AG10803 (cell line): Measurements from ENCODE around the gene PRR36.

Source experiments
- DNase-seq: peaks from one replicate; pipeline ENCODE4 v3.0.0; 2010; ENCODE audit warnings: low read depth
- H3K4me3 ChIP-seq: 2 replicates; pipeline ENCODE4 v1.5.1; 2011; ENCODE audit warnings: mild to moderate bottlenecking, low read length, control low read depth
- TF ChIP-seq, protein P1 (sequence below): conservative IDR thresholded peaks from 2 replicates; pipeline ENCODE4 v1.5.1; 2011; ENCODE audit warnings: mild to moderate bottlenecking, low read length, control low read depth, inconsistent platforms

PRR36 gene

DNA sequence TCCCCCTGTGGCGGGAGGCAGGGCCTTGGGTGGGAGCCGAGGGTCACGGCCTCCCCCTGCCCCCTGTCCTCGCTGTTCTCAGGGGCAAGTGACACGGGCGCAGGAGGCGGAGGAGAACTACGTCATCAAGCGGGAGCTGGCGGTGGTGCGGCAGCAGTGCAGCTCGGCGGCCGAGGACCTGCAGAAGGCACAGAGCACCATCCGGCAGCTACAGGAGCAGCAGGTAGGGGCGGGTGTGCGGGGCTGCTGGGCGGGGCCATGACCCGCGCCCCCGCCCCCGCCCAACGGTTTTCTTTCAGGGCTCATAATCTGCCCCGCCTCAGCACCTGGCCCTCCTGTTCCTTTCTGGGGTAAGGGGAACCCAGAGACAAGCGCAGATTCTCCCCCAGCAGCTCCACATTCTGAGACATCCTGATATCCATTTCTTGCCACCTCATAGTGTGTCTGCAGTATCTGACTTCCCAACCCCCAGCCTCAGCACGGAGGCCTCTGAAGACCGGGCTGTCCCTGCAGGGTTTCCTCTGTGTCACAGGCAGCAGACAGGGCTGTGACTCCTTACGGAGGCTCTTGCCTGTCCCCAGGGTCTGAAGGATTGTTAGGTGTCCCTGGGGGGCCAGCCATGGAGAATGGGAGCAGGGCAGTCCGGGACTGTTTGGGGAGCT lies 15.9 kb downstream of the PRR36 start:
- TF ChIP-seq, protein P1, sequence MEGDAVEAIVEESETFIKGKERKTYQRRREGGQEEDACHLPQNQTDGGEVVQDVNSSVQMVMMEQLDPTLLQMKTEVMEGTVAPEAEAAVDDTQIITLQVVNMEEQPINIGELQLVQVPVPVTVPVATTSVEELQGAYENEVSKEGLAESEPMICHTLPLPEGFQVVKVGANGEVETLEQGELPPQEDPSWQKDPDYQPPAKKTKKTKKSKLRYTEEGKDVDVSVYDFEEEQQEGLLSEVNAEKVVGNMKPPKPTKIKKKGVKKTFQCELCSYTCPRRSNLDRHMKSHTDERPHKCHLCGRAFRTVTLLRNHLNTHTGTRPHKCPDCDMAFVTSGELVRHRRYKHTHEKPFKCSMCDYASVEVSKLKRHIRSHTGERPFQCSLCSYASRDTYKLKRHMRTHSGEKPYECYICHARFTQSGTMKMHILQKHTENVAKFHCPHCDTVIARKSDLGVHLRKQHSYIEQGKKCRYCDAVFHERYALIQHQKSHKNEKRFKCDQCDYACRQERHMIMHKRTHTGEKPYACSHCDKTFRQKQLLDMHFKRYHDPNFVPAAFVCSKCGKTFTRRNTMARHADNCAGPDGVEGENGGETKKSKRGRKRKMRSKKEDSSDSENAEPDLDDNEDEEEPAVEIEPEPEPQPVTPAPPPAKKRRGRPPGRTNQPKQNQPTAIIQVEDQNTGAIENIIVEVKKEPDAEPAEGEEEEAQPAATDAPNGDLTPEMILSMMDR, result no peak
- no peak for DNase-seq
- no peak overlapping the region for H3K4me3 ChIP-seq

DNA sequence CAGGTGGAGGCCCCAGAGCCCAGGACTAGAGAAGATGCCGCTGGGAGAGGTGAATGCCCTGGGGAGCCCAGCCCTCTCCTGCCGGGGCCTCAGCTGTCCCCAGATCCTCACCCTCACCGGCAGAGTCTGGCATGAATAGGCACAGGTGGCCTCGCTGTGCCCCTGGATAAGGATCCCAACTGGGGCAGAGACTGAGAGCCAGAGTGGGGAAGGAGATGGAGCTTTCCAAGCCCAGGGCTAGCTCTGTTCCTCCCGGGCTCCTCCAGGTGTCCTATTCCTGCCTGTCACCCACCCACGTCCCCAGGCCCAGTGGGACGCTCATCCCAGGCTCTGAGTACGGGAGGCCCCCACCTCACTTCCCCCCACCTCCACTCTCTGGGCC lies 16.5 kb downstream of the PRR36 start:
- TF ChIP-seq, protein P1, result no peak
- no peak for DNase-seq
- H3K4me3 ChIP-seq, result no peak overlapping the region

DNA sequence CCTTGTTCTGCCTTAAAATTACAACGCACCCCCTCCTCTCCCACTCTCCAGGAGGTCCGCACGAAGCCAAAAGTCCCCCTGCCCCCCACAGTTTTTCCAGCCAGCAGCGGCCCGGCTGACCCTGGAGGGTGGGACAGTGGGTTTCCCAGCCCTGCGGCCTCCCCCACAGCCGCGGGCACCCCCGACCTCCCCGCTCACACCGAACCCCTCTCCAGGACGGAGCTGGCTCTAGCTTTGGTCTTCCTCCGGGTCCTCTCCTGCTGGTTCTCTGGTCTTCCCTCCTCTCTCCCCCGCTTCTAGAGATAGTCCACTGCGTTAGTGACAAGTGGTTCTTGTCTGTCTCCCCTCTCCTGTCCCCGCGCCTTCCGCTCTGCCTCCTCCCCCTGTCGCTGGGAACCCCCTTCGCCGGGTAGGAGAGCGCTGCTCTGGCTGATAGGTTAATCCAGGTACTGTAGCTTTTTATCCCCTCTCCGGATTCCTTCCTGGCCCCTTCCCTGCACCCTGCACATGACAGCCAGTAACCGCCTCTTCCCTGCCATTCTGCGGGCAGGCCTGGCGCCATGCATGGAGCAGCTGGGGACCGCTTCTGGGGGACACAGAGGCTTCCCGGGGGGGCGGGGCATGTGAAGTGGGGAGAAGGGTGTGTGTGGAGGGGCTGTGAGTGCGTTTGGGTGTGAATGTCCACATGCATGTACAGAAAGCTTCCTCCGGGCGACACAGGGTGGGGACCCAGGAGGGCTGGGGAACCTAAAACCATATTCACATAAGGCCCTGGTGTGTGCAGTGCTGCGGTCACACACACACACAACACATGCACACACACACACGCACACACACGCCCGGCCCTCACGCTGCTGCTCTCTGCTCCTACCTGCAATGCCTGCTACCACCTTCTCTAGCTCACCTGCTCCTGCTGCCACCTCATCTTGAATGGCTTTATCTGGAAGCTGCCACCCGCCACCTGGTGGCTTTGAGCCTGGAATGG lies 17.2 kb downstream of the PRR36 start:
- no peak overlapping the region for H3K4me3 ChIP-seq
- TF ChIP-seq, protein P1, result no peak
- no peak for DNase-seq

DNA sequence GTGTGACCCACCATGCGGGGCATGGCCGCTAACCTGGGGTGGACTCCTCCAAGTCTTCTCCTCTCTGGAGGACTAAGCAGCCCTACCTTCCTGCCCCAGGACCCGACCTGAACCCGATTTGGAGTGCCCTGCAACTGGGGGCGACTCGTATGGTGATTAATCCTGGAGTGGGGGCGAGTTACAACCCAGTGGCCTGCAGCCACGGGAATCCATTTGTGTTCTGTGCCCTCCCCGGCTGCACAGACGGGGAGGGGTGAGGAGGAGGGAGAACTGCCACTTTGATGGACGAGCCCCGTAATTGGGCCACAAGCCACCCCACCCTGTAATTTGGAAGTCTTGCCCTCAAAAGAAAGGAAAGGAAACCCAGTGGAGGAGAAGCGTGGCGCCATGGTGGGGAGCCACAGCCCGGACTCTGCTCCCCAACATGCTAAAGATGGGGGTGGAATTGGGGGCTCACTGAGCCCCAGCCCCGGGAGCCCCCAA lies 18.0 kb downstream of the PRR36 start:
- no peak for DNase-seq
- H3K4me3 ChIP-seq, result no peak overlapping the region
- TF ChIP-seq, protein P1, result no peak

DNA sequence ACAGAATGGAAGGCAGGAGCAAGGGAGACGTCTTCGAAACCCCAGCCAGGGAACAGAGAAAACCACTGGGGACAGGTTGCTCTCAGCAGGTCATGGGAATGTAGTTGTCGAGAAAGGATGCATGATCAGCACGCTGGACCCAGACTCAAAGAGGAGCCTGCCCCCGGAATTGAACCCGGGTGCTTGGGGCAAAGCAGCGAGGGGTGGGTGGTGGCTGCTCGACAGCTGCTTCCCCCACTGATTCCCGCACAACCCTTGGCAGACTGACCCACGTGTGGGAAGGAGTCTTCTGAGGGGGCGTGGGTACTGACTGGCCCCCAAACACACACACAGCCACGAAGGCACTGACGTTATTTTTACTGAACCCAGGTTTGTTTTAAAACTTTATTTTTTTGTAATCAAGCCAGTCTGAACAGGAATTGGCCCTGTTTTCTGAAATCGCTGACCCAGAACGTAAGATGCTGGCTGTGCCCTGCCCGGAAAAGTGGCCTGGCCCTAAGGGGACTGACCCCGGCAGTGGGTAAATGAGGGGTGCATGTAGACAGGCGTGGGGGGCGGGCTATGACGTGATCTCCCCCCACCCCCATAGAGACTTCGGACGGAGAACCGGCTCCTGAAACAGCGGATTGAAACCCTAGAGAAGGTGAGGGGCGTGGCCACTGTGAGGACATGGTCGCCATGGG lies 18.6 kb downstream of the PRR36 start:
- H3K4me3 ChIP-seq, result no peak overlapping the region
- TF ChIP-seq, protein P1, result no peak
- no peak for DNase-seq

DNA sequence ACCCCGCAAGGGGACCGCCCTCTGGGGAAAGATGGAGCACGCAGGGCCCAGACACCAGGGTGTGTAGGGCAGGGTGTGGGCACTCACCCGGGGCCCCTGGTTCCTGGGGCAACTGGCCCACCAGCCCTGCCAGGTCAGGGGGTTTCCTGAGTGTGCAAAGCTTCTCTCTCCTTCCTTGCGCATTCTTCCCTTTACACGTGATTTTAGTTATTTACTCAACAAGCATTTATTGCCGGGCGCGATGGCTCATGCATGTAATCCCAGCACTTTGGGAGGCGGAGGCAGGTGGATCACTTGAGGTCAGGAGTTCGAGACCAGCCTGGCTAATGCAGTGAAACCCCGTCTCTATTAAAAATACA lies 20.4 kb downstream of the PRR36 start:
- no peak for DNase-seq
- no peak overlapping the region for H3K4me3 ChIP-seq
- TF ChIP-seq, protein P1, result no peak
